Transverse colon (tissue), 3 donors: ENCODE measurements around the gene AGBL4.

Source experiments
- CTCF ChIP-seq, 5 experiments: fragments of 200-600 bp in 3 of 5; fragments of 450-650 bp in 2 of 5; sonication (generic) in 3 of 5; IDR thresholded peaks; 1 replicate in 2 of 5; 2 replicates in 3 of 5; pipeline ENCODE4 v1.5.1; 2016 to 2017; ENCODE audit warnings: antibody characterized with exemption in 5 of 5, inconsistent platforms in 3 of 5, mild to moderate bottlenecking in 2 of 5, moderate library complexity in 1 of 5
- EP300 ChIP-seq: sonication (generic); formaldehyde crosslinking; IDR thresholded peaks from one replicate; pipeline ENCODE4 v1.6.1; 2017; ENCODE audit warnings: antibody characterized with exemption, low read depth
- POLR2A ChIP-seq: fragments of 450-650 bp; IDR thresholded peaks from one replicate; pipeline ENCODE4 v1.6.1; 2016; ENCODE audit warnings: antibody characterized with exemption, mild to moderate bottlenecking, moderate library complexity

- TF ChIP-seq CTCF (IDR thresholded peaks at IDR 0.05): no peak
- TF ChIP-seq POLR2A: no peak
- TF ChIP-seq EP300: no peak
Observed at GRCh38 chr1:48667782-48668181, 1356.0 kb downstream of the AGBL4 start.
